ENCODE results near the gene UCK2. TPM values are rescaled to one million over a fixed set of nuclear protein-coding genes. Genes with fewer than 3 reads are reported as not detected.

The UCK2 gene
- total RNA-seq, 1 donor from 2014 or later, result 19.6 TPM

GRCh38 chr1:165880993-165881392, 53.6 kb downstream of the UCK2 start:
- ChIA-PET CTCF (no interaction called here), POLR2A (no interaction called here)
- Mint-ChIP-seq H3K4me1 (peaks cover 50% of the 10 kb centered on the region), H3K4me3 (no peak overlapping the region), H3K9me3 (no peaks in the 10 kb centered on the region), H3K27ac (no peak overlapping the region), H3K27me3 (no peaks in the 10 kb centered on the region), H3K36me3 (ENCODE audit: low read depth) (peaks cover 4% of the 10 kb centered on the region)
- ATAC-seq (ENCODE audit: low read depth) (no peak), DNase-seq (no peak)
- intact Hi-C loops (cut with micrococcal nuclease), result no loop called here
- no peak for TF ChIP-seq CTCF (IDR thresholded peaks at IDR 0.05)

GRCh38 chr1:165882168-165882837, 54.9 kb downstream of the UCK2 start:
- Mint-ChIP-seq H3K27me3 (no peaks in the 10 kb centered on the region), H3K4me1 (peaks cover 48% of the 10 kb centered on the region), H3K27ac (no peak overlapping the region), H3K4me3 (no peak overlapping the region), H3K9me3 (no peaks in the 10 kb centered on the region), H3K36me3 (ENCODE audit: low read depth) (peaks cover 4% of the 10 kb centered on the region)
- ATAC-seq (ENCODE audit: low read depth), result no peak
- intact Hi-C loops (cut with micrococcal nuclease), result no loop called here
- ChIA-PET CTCF (no interaction called here), POLR2A (no interaction called here)
- no peak for TF ChIP-seq CTCF (IDR thresholded peaks at IDR 0.05)
- no peak for DNase-seq

GRCh38 chr1:165883056-165883455, 55.6 kb downstream of the UCK2 start:
- no peaks in the 10 kb centered on the region for H3K9me3 Mint-ChIP-seq
- H3K4me3 Mint-ChIP-seq, result no peak overlapping the region
- peaks cover 42% of the 10 kb centered on the region for H3K4me1 Mint-ChIP-seq
- ChIA-PET CTCF (interaction anchor here (1.1 to 1.5 kb wide), 2 partner anchors 10 to 11 kb away, joined by 3 to 5 read pairs; no protein-coding TSS in a partner anchor), POLR2A (no interaction called here)
- DNase-seq (no peak), ATAC-seq (ENCODE audit: low read depth) (no peak)
- H3K27me3 Mint-ChIP-seq, result no peaks in the 10 kb centered on the region
- H3K27ac Mint-ChIP-seq, result no peak overlapping the region
- peaks cover 2% of the 10 kb centered on the region for H3K36me3 Mint-ChIP-seq (ENCODE audit: low read depth)
- no peak for TF ChIP-seq CTCF (IDR thresholded peaks at IDR 0.05)
- intact Hi-C loops (cut with micrococcal nuclease), result no loop called here

GRCh38 chr1:165884009-165884689, 56.7 kb downstream of the UCK2 start:
- DNase-seq (no peak), ATAC-seq (ENCODE audit: low read depth) (no peak)
- no peaks in the 10 kb centered on the region for H3K9me3 Mint-ChIP-seq
- no peak overlapping the region for H3K27ac Mint-ChIP-seq
- peaks cover 33% of the 10 kb centered on the region for H3K4me1 Mint-ChIP-seq
- no peak for TF ChIP-seq CTCF (IDR thresholded peaks at IDR 0.05)
- peaks cover 1% of the 10 kb centered on the region for H3K36me3 Mint-ChIP-seq (ENCODE audit: low read depth)
- no peak overlapping the region for H3K4me3 Mint-ChIP-seq
- CTCF ChIA-PET, result interaction anchor here (1.1 to 1.5 kb wide), 3 partner anchors 11 to 115 kb away, joined by 3 to 5 read pairs (median 3); partner anchors contain the start of gene TMCO1
- POLR2A ChIA-PET, result interaction anchor here (0.6 to 1.3 kb wide), 2 partner anchors 24 to 115 kb away, joined by 3 to 4 read pairs; partner anchors contain the start of gene TMCO1
- intact Hi-C loops (cut with micrococcal nuclease), result no loop called here
- no peaks in the 10 kb centered on the region for H3K27me3 Mint-ChIP-seq

- intact Hi-C loops (cut with micrococcal nuclease), result no loop called here
- no peak overlapping the region for H3K4me3 Mint-ChIP-seq
- no peak for TF ChIP-seq CTCF (IDR thresholded peaks at IDR 0.05)
- H3K9me3 Mint-ChIP-seq, result no peaks in the 10 kb centered on the region
- ChIA-PET POLR2A (interaction anchor here (1.3 kb wide), 1 partner anchor 116 kb away, joined by 3 read pairs; the partner anchor contains the start of gene TMCO1), CTCF (interaction anchor here (1.3 to 1.5 kb wide), 2 partner anchors 13 to 116 kb away, joined by 3 to 5 read pairs; partner anchors contain the start of gene TMCO1)
- H3K4me1 Mint-ChIP-seq, result peaks cover 28% of the 10 kb centered on the region
- no peak for DNase-seq
- no peak overlapping the region for H3K27ac Mint-ChIP-seq
- ATAC-seq (ENCODE audit: low read depth), result no peak
- no peaks in the 10 kb centered on the region for H3K27me3 Mint-ChIP-seq
- H3K36me3 Mint-ChIP-seq (ENCODE audit: low read depth), result no peaks in the 10 kb centered on the region
Observed at GRCh38 chr1:165884690-165885304, 57.4 kb downstream of the UCK2 start.
